Right lobe of liver (tissue), 6 donors: ENCODE data around the gene WDR93. TPM values are rescaled to one million over a fixed set of nuclear protein-coding genes. Genes with fewer than 3 reads are reported as not detected.

Source experiments
- ATAC-seq, 4 donors: fragments of 200-7000 bp; cut with Tn5 transposase; one replicate each; pipeline ENCODE4 v1.9.1; 2020; ENCODE audit warnings: mild to moderate bottlenecking in 4 of 4, moderate library complexity in 4 of 4
- DNase-seq, 3 donors: peaks; one replicate each; pipeline ENCODE4 v3.0.0-alpha.2; 2020
- H3K27ac ChIP-seq, 3 donors: fragments of 200-600 bp; one replicate each; pipeline ENCODE4 v1.8.0; 2022
- H3K27me3 ChIP-seq, 2 donors: fragments of 200-600 bp; one replicate each; pipeline ENCODE4 v1.8.0; 2022
- H3K36me3 ChIP-seq, 4 donors: fragments of 200-600 bp; sonication (generic) in 1 of 4; one replicate each; pipeline versions ENCODE4 v1.5.1 to v1.8.0; 2017 to 2022; ENCODE audit warnings: control low read depth in 1 of 4
- H3K4me1 ChIP-seq, 4 donors: fragments of 200-600 bp; sonication (generic) in 1 of 4; one replicate each; pipeline versions ENCODE4 v1.5.1 to v1.8.0; 2017 to 2022; ENCODE audit warnings: control low read depth in 1 of 4
- H3K4me3 ChIP-seq, 3 donors: fragments of 200-600 bp; one replicate each; pipeline ENCODE4 v1.8.0; 2022
- H3K9me3 ChIP-seq, 4 donors: fragments of 200-600 bp; sonication (generic) in 1 of 4; one replicate each; pipeline versions ENCODE4 v1.5.1 to v1.8.0; 2017 to 2022; ENCODE audit warnings: control low read depth in 1 of 4
- POLR2A ChIP-seq: fragments of 450-650 bp; IDR thresholded peaks from one replicate; pipeline ENCODE4 v1.6.1; 2017; ENCODE audit warnings: antibody characterized with exemption, mild to moderate bottlenecking
- WGBS: methylation state at CpG from one replicate; pipeline ENCODE4 v1.1.6; 2018; ENCODE audit warnings: low coverage, low lambda C conversion rate; ENCODE audit not compliant: insufficient coverage; ENCODE audit errors: missing lambda C conversion rate; 5-methylcytosine and 5-hydroxymethylcytosine counted together
- intact Hi-C, 2 donors: fragments of 100-400 bp; cut with DNase I; formaldehyde crosslinking; loops; one replicate each; pipeline versions ENCODE4 v1.11.2 to v1.14.1; 2022
- total RNA-seq, 6 experiments: library from RNA; depleted of rRNA in 2 of 6; stranded (reverse); fragments of >200 nt in 2 of 6; fragmentation: NEBNext Ultra II Directional in 3 of 6; extraction: Animal tissue kit (Norgen Biotek cat#: 25700) in 3 of 6; gene quantifications; one replicate each; pipeline versions ENCODE4 v1.1.0 to v1.2.4, GENCODE V29; 2016 to 2023
- TF ChIP-seq, protein P1 (sequence below), 4 donors: fragments of 200-600 bp in 3 of 4; fragments of 450-650 bp in 1 of 4; IDR thresholded peaks; one replicate each; pipeline versions ENCODE4 v1.5.1 to v1.8.0; 2016 to 2022; ENCODE audit warnings: antibody characterized with exemption in 4 of 4, mild to moderate bottlenecking in 2 of 4
- donor health status: DM: no; HTN: yes; CAD: no.
- donor health status: DM: no; HTN: no; CAD: no.
- donor health status: DM: no; HTN: no; CAD: no.
- donor health status: DM: no; HTN: yes; CAD: no.
- donor health status: DM: no; HTN: yes; CAD: no.

Gene WDR93
- total RNA-seq, 6 experiments from 2014 or later = not detected

GRCh38 chr15:89743594-89743993 lies 53.0 kb downstream of the WDR93 start:
- no peak for DNase-seq
- no peak for TF ChIP-seq POLR2A
- TF ChIP-seq, protein P1, sequence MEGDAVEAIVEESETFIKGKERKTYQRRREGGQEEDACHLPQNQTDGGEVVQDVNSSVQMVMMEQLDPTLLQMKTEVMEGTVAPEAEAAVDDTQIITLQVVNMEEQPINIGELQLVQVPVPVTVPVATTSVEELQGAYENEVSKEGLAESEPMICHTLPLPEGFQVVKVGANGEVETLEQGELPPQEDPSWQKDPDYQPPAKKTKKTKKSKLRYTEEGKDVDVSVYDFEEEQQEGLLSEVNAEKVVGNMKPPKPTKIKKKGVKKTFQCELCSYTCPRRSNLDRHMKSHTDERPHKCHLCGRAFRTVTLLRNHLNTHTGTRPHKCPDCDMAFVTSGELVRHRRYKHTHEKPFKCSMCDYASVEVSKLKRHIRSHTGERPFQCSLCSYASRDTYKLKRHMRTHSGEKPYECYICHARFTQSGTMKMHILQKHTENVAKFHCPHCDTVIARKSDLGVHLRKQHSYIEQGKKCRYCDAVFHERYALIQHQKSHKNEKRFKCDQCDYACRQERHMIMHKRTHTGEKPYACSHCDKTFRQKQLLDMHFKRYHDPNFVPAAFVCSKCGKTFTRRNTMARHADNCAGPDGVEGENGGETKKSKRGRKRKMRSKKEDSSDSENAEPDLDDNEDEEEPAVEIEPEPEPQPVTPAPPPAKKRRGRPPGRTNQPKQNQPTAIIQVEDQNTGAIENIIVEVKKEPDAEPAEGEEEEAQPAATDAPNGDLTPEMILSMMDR (IDR thresholded peaks at IDR 0.05) = no peak
- Histone ChIP-seq H3K4me1 (no peaks in the 10 kb centered on the region), H3K27ac (no peak overlapping the region), H3K4me3 (no peak overlapping the region), H3K9me3 (no peaks in the 10 kb centered on the region), H3K36me3 (no peaks in the 10 kb centered on the region), H3K27me3 (no peaks in the 10 kb centered on the region)
- ATAC-seq = no peak
- WGBS = 87% methylated on average over 5 of the region's 8 CpGs
- intact Hi-C loops = loop anchor here (5.0 to 10.0 kb wide), 3 partner anchors 141 to 341 kb away; no protein-coding TSS in a partner anchor

GRCh38 chr15:89745131-89745530 lies 54.5 kb downstream of the WDR93 start:
- 80% methylated on average over 4 of the region's 13 CpGs for WGBS
- intact Hi-C loops = loop anchor here (10.0 kb wide), 2 partner anchors 140 to 340 kb away; no protein-coding TSS in a partner anchor

GRCh38 chr15:89745768-89746167 lies 55.2 kb downstream of the WDR93 start:
- no peak for DNase-seq
- no peaks in the 10 kb centered on the region for H3K27me3 ChIP-seq
- TF ChIP-seq POLR2A = no peak
- TF ChIP-seq, protein P1 (IDR thresholded peaks at IDR 0.05) = no peak
- 25% methylated on average over 1 of the region's 1 CpG for WGBS
- peaks cover 0 to 7% (median 0%) of the 10 kb centered on the region in 4 donors for H3K4me1 ChIP-seq
- intact Hi-C loops = loop anchor here (10.0 kb wide), 2 partner anchors 139 to 339 kb away; no protein-coding TSS in a partner anchor
- H3K9me3 ChIP-seq = no peaks in the 10 kb centered on the region
- H3K36me3 ChIP-seq = no peaks in the 10 kb centered on the region
- ATAC-seq = no peak
- no peak overlapping the region for H3K4me3 ChIP-seq
- no peak overlapping the region for H3K27ac ChIP-seq

More at GRCh38 chr15:89745131-89745530, 54.5 kb downstream of the WDR93 start:
- ATAC-seq (no peak), DNase-seq (no peak)
- Histone ChIP-seq H3K27me3 (no peaks in the 10 kb centered on the region), H3K9me3 (no peaks in the 10 kb centered on the region), H3K27ac (no peak overlapping the region), H3K4me3 (no peak overlapping the region), H3K4me1 (peaks cover 0 to 3% (median 0%) of the 10 kb centered on the region in 4 donors), H3K36me3 (no peaks in the 10 kb centered on the region)
- TF ChIP-seq, protein P1 (IDR thresholded peaks at IDR 0.05) = no peak
- TF ChIP-seq POLR2A = no peak

DNA sequence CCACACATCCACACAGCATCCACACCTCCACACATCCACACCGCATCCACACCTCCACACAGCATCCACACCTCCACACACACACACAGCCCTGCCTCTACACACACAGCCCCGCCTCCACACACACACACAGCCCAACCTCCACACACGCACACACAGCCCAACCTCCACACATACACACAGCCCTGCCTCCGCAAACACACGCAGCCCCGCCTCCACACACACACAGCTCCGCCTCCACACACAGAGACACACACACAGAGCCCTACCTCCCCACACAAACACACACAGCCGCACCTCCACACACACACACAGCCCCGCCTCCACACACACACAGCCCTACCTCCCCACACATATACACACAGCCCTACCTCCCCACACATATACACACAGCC lies 55.8 kb downstream of the WDR93 start:
- ATAC-seq (no peak), DNase-seq (no peak)
- intact Hi-C loops = loop anchor here (10.0 kb wide), 2 partner anchors 138 to 338 kb away; no protein-coding TSS in a partner anchor
- Histone ChIP-seq H3K4me1 (peaks cover 0 to 10% (median 0%) of the 10 kb centered on the region in 4 donors), H3K9me3 (no peaks in the 10 kb centered on the region), H3K4me3 (no peak overlapping the region), H3K36me3 (no peaks in the 10 kb centered on the region), H3K27me3 (no peaks in the 10 kb centered on the region), H3K27ac (no peak overlapping the region)
- 68% methylated on average over 9 of the region's 9 CpGs for WGBS
- no peak for TF ChIP-seq POLR2A
- TF ChIP-seq, protein P1 (IDR thresholded peaks at IDR 0.05) = no peak
